Right ventricle myocardium superior (tissue), 1 donor: Measurements from ENCODE around the gene ARHGAP19. TPM values are rescaled to one million over a fixed set of nuclear protein-coding genes. Genes with fewer than 3 reads are reported as not detected.

Experiments
- ATAC-seq: fragments of 200-7000 bp; cut with Tn5 transposase; one replicate; pipeline ENCODE4 v1.9.1; 2020; ENCODE audit warnings: mild to moderate bottlenecking; ENCODE audit not compliant: poor library complexity
- DNase-seq: peaks from one replicate; pipeline ENCODE4 v3.0.0-alpha.2; 2020
- intact Hi-C: fragments of 100-400 bp; cut with DNase I; formaldehyde crosslinking; loops from one replicate; pipeline ENCODE4 v1.11.2; 2022
- total RNA-seq: library from RNA; stranded (reverse); fragmentation: NEBNext Ultra II Directional; extraction: Animal tissue kit (Norgen Biotek cat#: 25700); gene quantifications from one replicate; pipeline ENCODE4 v1.2.1, GENCODE V29; 2021
- donor health status: DM: no; HTN: yes; CAD: no; lungs with severe emphysema.

ARHGAP19 gene
- total RNA-seq, 1 donor from 2014 or later: 5.9 TPM

DNA sequence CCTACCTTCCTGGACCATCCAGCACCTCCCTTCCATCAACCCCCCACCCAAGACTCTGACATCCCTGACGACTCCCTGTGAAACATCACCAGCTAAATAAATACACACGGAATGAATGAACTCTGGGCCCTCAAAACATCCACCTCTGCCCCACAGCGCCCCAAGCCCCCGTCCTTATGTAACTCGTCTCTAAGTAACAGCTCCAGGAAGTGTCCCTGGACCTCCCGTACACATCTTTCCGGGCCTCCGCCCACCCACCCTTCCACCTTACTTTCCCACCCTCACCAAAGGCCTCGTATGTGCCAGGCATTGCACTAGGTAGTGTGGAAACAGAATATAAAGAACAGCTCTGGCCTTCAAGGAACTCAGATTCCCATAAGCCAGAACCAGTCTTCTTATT lies 79.0 kb downstream of the ARHGAP19 start:
- intact Hi-C loops: no loop called here
- ATAC-seq (no peak), DNase-seq (no peak)

DNA sequence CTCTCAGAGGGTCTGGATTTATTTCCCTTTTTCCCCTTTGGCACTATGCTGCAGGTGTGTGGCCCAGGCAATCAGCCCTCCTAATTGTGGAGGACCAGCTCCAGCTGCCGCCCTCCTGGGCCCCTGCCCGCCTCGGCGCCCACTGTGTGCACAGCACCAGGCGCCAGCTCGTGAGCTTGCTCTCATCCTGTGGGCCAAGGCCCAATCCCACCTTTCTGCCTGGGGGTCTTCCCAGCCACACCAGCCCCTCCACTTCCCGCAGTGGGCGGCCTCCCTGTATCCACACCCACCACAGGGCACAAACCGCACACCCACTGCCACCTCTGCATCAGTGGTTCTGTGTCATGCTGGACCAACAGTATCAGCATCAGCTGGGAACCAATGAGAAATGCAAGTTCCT lies 81.2 kb downstream of the ARHGAP19 start:
- no peak for DNase-seq
- ATAC-seq: no peak
- intact Hi-C loops: loop anchor here (2.0 kb wide), 1 partner anchor 138 kb away; no protein-coding TSS in a partner anchor

DNA sequence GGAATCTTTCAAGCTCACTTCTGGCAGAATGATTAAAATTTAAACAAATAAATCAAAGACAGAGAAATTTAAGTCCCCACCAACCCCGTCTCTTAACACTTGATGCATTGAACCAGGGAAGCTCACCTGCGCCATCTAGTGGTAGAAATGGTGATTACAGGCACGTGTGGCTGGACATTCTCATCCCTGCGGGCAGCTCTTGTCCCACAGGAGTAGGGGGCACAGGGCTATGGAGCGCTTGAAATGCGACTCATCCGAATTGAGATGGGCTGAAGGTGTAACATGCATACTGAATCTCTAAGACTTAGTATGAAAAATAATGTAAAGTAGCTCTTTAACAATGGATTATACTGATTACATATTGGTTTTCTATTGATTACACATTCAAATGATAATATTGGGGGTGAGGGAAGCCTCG lies 81.9 kb downstream of the ARHGAP19 start:
- DNase-seq (peak; percentile 69), ATAC-seq (peak; percentile 81)
- intact Hi-C loops: loop anchor here (2.0 kb wide), 1 partner anchor 138 kb away; no protein-coding TSS in a partner anchor

DNA sequence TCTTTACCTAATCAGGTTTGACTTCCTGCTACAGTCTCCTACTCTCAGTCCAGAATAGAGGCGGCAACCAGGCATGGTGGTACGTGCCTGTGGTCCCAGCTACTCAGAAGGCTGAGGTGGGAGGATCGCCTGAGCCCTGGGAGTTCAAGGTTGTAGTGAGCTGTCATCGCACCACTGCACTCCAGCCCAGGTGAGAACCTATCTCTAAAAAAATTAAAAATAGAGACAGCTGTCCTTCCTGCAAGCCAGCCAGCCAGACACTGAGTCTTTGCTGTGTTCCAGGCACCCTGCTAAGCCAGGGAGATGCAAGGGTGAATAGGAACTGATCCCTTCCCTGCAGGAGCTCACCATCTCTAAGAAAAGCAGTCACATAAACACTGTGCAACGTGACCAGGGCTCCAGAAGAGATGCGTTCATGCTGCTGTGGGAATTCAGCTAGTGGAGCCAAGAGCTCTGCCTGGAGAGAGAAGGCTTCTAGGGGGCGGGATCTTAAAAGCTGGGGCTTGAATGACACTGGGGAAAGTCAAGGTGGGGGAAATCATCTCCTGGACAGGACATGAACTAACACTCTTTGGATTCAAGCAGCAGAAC lies 84.6 kb downstream of the ARHGAP19 start:
- intact Hi-C loops: no loop called here
- ATAC-seq: no peak

DNA sequence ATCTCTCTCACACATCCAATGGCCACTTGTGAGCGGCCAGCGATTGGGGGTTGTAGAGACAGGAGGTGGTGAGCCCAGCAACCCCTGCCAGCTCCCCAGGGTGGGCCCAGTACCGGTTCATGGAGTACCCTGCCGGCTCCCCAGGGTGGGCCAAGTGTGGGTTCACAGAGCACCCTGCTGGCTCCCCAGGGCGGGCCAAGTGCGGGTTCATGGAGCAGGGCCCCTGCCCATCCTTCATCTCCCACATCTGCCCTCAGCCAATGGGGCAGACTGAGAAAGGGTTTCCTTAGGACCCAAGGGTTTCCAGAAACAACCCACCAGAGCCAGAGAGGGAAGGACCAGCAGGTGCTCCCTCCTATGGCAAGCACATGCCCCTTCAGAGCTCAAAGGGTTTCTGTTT lies 85.3 kb downstream of the ARHGAP19 start:
- intact Hi-C loops: no loop called here
- no peak for DNase-seq
- no peak for ATAC-seq

More for the DNA sequence above, 84.6 kb downstream of the ARHGAP19 start:
- DNase-seq: no peak

DNA sequence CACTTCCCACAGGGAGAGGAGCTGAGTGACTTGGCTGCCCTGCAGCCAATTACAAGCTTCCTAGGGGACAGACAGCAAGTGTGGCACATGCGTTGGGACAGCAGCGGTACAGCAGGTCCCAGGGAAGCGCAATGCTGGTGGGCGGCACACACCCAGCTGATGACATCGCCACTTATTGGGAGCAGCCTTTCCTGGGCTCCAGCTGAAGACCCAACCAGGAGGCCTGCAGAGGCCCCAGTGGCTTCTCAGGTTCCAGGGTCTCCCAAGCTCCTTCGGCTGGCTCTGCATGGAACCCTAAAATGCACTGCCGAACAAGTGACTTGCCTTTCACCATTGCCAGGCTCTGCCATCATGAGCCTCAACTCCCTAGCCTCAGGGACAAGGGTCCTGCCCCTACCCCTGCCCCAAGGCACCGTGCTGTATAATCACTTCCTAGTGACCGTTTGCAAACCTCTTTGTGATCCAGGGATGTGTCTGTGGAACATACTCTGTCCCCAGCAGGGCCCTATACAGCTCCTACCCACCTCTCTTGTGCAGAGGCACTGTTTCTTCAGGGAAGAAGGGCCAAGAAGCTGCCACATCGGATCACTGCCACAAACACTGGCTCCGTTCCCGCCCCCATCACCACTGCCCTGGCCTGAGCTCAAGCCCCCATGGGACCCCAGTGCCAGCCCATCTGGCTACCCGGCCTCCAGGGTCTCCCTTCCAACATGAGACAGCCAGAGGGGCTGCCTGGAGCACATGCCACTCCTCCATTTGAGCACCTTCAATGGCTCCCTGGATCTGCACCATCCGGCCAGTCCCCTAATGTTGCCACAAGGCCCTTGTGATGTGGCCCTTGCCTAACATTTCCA lies 87.4 kb downstream of the ARHGAP19 start:
- no peak for DNase-seq
- no peak for ATAC-seq
- intact Hi-C loops: no loop called here

DNA sequence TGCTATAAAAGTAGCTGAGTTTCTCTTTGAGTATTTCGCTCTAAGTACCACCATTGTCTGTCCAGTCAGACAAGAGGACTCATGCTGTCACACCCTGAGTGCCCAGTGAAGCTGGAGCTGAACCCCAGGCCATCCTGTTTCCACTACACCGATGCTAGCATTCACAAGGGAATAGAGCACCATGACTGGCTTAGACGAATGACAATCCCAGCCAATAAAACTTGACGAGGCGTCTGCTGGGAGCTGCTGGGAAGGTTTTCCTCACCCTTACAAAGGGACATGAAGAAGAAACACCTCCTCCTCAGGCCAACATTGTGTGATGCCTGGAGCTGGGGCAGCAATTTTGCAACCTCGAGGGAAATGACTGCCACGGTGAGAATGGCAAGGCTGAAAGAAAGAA lies 89.2 kb downstream of the ARHGAP19 start:
- ATAC-seq (no peak), DNase-seq (no peak)
- intact Hi-C loops: no loop called here

DNA sequence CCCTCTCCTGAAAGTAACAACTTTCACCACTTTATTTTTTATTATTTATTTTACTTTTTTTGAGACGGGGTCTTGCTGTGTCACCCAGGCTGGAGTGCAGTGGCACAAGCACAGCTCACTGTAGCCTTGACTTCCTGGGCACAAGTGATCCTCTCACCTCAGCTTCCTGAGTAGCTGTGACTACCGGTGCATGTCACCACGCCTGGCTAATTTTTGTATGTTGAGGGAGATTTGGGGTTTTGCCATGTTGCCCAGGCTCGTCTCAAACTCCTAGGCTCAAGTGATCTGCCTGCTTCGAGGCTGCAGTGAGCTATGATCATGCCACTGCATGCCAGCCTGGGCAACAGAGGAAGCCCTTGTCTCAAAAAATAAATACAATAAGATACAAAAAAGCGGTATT lies 91.8 kb downstream of the ARHGAP19 start:
- no peak for ATAC-seq
- intact Hi-C loops: no loop called here
- DNase-seq: no peak

DNA sequence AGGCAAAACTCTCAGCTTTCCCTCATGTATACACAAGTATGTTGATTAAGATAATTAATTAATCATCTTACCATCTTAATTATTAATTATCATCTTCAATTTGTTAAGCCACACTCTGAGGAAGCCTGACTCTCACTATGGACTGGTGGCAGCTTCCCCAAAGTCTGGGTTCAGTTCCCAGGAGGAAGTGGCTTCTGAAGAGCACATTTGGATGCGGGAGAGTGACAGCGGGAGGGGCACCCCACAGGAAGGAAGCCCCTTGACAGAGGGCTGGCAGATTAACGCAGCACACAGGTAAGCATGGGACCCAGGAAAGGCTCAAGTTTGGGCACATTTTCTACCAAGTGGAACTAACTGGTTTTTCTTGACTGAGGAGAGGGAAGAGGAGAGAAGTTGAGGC lies 93.3 kb downstream of the ARHGAP19 start:
- no peak for DNase-seq
- intact Hi-C loops: no loop called here
- no peak for ATAC-seq

DNA sequence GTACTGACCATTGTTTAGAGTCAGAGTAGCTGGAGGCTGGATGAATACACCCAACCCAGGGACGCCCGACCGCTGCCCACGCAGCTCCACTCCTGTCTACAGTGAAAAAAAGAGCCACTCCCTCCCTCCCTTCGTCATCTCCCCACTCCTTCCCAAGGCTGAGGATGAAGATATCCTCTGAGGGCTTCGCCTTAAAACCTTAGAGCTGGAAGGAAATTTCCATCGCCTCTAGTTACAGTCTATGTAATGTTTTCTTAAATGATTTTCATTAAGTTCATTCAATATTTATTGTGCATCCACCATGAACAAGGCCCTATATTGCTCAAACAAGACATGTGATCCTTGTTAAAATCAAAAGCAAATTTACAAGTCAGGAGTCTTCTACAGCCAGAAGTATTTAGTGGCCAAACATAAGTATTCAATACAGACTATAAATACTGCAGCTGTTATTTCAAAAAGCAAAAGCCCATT lies 95.4 kb downstream of the ARHGAP19 start:
- intact Hi-C loops: no loop called here
- no peak for DNase-seq
- no peak for ATAC-seq

DNA sequence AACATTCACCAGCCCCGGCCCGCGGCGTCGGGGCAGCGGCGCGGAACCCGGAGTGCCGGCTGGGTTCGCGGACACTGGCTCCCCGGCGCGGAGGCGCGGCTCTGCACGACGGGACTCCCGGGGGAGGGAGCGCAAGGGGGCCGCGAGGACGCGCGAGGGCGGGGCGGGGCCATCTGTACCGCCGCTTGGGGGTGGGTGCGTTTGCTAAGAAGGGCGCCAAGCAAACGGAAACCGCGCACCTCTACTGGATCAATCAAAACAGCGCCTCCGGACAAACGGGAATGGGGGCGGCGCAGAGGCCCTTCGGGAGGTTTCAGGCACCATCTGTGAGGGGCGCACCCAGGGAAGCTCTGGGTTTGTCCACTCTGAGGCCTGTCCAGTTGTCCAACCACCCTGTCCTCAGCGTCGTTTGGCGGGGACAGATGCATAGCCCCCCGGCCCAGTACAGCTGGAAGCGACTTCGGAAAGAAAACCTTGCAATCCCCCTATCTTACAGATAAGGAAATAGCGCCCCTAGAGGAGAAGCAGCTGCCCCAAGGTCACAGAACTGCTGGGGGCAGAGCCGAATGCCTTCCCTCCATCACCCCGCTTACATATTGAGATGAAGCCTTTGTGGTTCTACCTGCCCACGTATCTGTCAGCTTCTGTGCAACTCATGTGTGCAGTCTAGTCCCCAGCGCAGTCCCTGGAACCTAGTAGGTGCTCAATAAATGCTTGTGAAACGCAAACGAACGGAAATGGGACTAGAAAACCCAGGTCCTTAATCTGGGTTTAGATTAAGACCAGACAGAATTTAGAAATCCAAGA lies 96.0 kb downstream of the ARHGAP19 start:
- ATAC-seq (peak; percentile 85), DNase-seq (no peak)
- intact Hi-C loops: no loop called here

DNA sequence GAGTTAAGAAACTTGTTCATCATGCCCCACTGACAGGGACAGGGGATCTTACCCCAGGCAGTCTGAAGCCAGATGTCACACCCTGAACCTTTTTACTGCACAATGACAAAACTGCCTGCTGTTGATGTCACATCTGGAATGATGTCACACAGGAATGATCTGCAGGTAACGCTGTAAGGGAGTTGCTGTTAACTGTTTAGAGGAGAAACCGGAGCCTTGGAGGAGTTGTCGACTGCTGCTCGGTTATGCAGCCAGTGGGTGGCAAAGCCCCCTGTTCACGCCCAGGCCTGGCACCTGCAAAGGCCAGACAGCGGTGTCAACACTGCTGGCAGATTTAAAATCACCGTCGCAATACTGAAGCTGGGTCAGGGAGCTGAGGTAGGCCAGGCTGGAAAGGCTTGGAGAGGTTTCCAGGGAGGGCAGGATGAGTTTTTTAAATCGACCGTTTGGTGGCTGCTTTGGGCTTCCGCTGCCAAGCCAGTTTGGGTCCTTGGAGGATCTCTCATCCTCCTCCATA lies 96.7 kb downstream of the ARHGAP19 start:
- intact Hi-C loops: no loop called here
- DNase-seq (no peak), ATAC-seq (no peak)

DNA sequence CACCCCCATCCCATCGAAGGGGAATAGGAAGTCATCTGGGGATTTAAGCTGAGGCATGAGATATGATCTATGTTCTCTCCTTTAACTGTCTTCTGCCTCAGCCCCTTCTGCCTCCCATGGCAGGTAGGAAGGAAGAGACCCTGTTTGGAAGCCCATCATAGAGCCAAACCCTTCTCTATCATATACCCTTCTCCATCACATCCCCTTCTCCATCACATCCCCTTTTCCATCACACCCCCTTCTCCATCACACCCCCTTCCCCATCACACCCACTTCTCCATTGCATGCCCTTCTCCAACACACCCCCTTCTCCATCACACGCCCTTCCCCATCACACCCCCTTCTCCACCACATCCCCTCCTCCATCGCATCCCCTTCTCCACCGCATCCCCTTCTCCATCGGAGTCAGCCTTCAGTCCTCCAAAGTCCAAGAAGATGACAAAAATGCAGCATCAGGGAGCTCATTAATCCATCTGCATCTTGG lies 99.4 kb downstream of the ARHGAP19 start:
- intact Hi-C loops: no loop called here
- no peak for DNase-seq
- ATAC-seq: no peak

DNA sequence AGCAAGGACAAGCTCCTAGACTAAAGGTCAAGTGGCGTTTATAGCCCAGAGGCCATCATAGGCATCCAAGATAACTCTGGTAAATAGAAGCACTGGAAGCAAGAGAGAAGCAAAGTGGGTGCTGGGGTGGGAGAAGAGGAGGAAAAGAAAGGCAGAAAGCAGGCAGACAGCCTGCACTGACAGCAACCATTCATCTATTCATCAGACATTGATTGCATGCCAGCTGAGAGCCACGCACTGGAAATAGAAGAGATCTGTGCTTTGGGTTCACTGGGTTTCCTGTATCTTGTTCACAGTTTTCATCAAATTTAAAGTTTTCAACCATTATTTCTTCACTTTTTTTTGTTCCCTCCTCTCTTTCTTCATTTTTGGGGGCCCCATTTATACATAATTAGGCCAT lies 102.0 kb downstream of the ARHGAP19 start:
- ATAC-seq (no peak), DNase-seq (no peak)
- intact Hi-C loops: no loop called here

DNA sequence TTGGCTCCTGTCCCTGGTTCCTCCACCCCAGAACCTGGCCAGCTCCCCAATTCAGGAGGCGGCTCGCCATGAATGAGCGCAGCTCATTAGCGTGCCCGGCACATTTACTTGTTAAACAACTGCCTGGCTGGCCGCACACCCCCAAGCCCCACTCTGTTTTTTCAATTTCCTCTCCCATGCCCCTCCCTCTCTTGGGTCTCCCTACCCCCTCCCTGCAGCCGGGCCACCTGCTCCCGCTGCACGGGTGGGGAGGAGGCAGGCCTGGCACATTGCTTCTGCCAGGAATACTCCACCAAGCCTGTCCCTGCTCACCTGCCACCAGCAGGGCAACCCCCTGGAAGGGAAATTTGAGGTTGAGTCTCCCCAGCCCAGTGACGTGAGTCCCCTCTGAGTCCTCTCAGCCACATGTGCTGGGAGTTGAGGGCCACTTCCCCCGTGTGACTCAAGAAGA lies 104.2 kb downstream of the ARHGAP19 start:
- DNase-seq (no peak), ATAC-seq (no peak)
- intact Hi-C loops: no loop called here

DNA sequence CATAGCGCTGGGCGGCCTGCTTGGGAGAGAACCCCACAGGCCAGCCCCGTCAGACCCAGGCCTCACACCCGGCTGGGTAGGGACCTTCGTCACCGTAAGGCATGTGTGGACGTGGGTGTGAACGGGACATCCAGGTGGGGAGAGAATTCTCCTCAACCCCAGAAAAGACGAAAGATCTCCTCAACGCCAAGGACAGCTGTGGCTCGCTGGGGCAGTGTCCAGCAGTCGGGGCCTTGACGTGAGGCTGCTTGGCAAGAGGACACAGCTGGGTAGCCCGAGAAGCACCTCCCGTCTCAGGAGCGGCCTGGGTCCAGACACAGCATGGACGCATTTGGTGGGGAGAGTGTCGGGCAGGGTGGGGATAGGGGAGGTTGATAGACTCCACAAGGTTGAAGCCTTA lies 105.5 kb downstream of the ARHGAP19 start:
- ATAC-seq (no peak), DNase-seq (no peak)
- intact Hi-C loops: no loop called here

DNA sequence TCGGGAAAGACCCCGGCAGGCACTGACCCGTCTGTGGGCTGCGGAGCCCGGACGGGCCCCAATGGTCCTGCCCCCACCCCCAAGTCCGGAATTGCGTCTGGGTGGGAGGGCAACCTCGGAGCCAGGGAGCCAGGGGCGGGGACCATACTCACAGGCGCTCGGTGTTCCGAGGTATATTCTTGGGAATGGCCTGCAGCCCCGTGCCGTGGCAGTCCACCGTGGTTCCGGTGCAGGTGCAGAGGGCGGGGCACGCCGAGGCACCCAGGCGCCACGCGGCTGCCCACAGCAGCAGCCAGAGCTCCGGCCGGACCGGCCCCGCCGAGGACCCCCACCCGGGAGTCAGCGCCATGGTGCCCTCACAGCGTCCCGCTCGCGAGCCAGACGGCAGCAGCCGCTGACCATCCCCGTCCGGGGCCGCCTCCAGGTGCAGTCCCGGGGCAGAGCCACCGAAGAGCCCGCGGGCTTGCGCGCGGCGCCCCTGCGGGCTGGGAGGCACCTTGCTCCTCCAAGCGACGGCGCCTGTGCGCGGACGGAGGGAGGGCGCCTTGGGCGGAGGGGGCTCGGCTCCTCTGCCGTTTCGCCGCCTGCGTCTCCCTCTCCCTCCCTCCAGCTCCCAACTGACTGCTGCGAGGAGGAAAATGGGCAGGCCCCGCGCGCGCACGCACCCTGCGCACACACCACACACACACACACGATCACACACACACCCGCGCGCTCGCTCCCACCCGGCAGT lies 106.9 kb downstream of the ARHGAP19 start, which contains the start of gene SLIT1:
Gene SLIT1 (minus strand): TSS at position 634 of the 733 bp plus-strand sequence. CDS start 285 bp downstream, at position 349.
- ATAC-seq: peak; percentile 29
- intact Hi-C loops: no loop called here
- no peak for DNase-seq

DNA sequence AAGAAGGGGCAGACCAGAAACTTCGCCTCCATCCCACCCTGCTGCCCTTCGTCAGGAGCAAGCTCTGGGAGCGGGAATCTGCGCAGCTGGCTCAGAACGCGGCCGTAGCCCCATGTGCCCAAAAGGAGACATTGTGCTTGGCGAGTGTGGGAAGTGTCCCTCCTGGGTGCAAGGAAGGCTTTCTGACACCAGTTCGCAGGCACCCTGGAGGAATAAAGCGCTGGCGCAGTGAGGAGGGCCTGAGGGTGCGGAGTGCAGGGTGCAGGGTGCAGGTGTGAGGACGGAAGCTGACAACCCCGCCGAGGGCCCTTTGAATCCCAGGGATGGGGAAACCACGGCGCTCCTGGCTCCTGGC lies 107.5 kb downstream of the ARHGAP19 start:
- intact Hi-C loops: no loop called here
- no peak for DNase-seq
- ATAC-seq: no peak
